ENCODE data around the gene ASF1B.
"Not testable (repeated sequence)": the region's sequence is repeated elsewhere in the genome, so short reads cannot be mapped to it uniquely, and the experiment has no call there.

Gene ASF1B

DNA sequence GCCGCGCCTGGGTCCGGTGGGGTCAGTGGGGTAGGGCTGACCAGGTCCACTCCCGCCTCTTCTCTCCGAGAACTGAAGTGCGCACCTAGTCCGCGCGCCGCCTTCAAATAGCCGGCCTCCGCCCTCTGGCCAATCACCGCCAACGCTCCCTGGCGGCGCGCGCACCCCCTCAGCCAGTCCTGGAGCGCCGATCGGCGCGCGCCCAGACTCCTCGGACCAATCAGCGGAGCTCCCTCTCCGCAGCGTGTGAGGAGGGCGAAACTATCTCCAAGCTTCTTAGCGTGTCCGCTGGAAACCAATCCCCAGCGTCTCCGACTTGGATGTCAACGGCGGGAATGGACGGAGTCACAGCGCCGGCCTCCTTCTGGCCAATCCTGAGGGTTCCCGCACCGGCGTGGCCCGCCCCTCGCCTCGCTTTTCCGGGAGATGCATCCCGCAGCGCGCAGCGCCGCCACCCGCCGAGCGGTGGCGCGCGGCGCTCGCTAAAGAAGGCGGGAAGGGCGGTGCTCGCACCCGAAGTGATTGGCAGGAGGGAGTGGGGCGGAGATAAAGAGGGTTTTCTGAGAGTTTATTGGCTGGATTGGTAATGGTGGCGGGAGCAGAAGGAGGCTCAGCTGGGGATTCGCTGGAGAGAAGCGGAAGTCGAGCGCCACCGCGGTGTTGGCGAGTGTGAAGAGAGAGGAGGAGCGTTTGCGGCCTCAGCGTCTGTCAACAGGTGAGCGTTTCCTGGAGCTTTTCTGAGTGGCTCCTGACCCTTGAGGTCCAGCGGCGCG is at the start of gene ASF1B:
Gene ASF1B, minus strand, starts transcription at position 81 of the 773 bp plus-strand sequence. CDS start 133 bp downstream, outside the sequence.
- peak; percentile 98 for DNase-seq

DNA sequence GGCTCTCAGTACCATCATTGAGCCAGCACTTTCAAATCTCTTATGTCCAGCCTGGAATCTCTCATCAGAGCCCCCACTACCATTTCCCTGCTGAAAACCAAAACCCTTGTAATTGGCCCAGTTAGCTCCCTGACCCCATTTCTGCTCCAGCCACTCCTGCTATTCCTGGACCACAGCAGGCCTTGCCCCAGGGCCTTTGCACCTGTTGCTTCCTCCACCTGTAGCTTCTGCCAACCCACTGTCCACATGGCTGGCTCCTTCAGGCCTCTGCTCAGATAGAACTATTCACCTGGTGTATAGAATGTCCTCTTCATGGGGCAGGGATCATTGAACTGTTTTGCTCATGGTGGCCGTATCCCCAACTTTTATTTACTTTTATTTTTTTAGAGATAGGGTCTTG is 49.3 kb upstream of the ASF1B start:
- DNase-seq, result not testable (repeated sequence)

DNA sequence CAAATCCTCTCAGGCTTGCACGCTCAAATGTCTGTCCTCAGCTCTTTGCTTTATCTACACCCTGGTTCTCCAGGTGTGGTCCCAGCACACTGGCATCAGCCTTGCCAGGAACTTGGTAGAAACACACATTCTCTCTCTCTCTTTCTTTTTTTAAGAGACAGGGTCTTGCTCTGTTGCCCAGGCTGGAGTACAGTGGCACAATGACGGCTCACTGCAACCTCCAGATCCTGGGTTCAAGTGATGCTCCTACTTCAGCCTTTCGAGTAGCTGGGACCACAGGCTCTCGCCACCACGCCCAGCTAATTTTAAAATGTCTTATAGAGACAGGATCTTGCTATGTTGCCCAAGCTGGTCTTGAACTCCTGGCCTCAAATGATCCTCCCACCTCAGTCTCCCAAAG is 48.8 kb upstream of the ASF1B start:
- DNase-seq, result no peak

DNA sequence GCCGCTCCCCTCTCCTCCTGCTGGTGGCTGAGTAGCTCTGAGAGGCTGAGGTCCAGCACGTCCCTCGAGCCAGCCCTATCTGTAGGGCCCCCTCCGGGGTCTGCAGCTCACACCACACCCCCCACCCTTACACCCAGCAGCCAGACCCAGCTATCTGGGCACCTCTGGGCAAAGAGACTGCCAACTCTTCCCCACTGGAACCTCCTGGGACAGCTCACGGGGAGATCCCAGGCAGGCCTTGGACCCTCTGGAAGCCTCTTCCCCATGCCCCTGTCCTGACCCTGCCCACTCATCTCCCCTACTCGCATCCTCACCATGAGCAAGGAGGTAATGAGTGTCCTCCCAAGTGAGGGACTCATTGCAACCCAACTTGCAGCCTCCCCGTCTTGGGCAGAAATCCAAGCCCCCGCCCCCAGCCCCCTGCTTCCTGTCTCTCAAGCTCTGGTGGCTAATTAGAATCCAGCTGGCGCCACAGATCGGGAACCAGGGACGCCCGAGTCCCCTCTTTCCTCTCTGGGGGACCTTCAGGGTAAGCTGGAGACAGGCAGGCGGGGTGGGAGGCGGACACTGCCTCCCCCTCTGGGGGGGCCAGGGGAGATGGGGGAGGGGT is 47.5 kb upstream of the ASF1B start:
- no peak for DNase-seq

DNA sequence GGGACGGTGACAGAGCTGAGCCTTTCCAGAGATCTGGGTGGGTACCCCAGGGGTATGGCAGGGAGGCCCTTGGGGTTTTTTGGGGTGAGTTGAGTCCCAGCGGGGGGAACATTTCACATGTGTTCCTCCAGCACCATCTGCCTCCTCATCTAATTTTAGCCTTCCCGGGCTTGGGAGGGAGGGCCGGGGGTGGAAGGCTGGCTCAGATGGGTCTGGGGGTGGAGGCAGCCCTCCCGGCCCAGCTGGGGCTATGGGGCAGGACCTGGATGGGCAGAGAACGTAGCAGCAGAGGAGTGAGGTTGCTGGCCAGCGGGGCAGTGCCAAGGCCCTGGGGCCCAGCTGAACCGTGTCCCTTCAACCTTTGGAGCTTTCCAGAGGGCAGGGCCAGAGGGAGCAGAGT is 46.1 kb upstream of the ASF1B start:
- no peak for DNase-seq

DNA sequence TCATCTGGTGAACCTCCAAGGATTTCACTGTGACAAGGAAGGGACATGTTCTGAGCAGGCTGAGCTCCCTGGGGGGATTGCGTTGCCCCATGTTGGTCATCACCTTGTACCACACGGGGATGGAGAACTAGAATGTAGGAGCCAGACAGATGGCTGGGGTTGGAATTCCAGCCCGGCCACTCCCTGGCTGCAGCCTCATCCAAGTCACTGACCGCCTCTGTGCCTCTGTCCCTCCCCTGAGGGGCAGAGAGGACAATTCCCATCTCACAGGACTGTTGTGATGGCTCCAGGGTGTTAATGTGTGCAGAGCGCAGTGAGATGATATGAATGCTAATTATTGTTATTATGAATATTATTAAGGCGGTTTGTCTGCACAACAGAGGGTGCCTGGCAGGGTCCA is 45.5 kb upstream of the ASF1B start:
- no peak for DNase-seq

DNA sequence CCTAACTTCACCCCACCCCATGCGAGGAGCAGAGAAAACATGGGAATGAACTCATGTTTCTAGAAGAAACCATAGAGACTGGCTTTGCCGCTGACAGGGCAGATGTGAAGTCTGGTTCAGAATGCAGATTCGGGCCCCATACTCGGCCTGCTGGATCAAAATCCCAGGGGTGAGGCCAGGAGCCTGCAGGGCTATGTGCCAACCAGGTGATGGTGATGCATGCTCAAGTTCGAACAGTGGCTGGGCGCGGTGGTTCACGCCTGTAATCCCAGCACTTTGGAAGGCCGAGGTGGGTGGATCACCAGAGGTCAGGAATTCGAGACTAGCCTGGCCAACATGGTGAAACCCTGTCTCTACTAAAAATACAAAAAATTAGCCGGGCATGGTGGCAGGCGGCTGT is 44.8 kb upstream of the ASF1B start:
- DNase-seq, result not testable (repeated sequence)

DNA sequence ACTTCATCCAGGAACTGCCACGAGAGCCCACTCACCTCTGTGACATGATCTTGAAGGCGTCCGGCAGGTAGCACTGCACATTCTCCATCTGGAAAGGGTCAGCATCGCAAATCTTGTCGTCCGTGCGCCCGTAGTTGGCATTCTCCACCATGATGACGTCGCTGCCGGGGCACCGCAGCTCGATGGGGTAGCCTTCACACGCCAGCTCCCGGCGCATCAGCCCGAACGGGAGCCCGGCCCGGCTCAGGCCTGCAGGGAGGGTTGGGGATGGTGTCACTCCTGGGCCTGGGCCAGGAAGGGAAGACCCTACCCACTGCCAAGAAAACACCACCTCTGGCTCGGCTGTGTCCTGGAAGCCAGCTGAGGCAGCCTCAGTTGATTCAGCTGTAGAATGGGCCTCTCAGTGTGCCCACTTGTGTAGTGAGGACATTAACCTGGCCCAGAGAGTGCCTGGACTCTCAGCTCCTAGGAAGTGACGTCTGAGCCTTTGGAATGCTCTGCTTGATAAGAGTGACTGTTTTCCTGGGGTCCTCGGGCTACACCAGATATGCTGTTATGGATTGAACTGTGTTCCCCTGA is 41.2 kb upstream of the ASF1B start:
- no peak for DNase-seq

DNA sequence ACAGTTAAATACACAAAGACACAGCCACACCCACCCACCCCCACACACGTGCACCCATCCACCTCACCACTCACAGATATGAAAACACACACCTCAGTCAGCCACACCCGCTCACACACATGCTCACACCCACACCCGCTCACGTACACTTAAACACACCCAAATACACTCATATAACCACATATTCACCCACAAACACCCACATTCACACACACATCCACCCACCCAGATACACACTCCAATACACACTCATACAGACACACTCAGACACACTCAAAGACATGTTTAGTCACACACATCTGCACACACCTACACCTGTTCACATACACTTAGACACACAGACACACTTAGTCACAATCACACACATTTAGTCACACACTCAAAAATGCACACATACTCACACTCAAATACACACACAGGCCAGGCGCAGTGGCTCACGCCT is 39.0 kb upstream of the ASF1B start:
- no peak for DNase-seq

DNA sequence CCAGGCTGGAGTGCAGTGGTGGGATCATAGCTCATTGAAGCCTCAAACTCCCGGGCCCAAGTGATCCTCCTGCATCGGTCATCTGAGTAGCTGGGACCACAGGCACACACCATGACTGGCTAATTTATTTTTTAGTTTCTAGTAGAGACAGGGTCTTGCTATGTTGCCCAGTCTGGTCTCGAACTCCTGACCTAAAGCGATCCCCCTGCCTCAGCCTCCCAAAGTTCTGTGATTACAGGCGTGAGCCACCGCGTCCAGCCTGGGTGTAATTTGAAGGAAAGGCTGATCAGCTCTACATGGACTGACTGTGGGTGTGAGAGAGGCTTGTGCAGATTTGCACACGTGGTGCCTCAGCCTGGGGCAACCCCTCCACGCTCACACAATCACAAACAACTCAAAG is 38.5 kb upstream of the ASF1B start:
- DNase-seq, result no peak

DNA sequence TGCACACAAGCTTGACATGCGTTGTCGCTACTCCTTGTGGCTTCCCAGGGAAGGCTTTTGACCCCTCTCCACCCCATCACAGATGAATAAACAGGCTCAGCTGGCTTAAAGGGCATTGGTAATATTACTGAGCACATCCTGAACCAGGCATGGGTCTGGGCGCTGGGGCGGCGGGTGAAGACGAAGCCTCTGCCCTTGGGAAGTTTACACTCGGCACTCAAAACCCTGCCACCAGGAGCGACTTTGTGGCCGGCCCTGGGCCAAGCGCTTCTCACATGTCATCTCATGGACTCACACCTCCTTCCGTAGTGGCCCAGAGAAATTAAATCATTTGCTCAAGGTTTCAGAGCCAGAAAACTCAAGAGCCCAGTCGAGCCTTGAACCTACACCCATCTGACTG is 32.6 kb upstream of the ASF1B start:
- no peak for DNase-seq

DNA sequence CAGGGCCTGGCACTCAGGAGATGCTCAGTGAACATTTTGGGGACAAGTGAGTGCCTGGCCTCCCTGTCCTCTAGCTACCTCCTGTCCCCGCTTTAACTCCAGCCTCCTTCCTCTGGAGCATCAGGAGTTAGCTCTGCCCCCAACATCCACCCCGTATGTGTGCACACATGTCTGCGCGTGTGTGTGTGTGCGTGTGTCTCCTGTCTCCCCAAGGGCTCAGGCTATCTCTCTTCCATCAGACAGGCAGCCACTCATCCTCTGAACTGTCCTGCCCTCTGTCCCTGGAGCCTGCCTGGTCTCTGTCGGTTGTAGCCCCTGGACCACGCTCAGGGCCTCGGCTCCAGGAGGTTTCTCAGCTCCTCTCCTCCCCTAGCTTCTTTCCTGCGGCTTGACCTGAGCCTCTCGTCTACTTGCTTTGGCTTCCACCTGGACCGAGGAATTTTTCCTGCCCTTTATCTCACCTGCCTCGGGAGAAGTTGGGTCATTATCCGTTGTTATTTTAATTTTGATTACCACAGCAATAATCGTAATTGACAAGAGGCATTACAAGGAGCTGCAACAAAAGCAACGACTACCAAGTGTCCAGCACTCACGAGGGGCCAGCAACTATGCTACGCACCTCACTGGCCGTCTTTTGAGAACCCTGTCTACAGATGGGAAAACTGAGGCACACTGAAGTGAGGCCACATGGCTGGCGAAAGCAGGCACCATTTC is 32.0 kb upstream of the ASF1B start:
- DNase-seq, result no peak

DNA sequence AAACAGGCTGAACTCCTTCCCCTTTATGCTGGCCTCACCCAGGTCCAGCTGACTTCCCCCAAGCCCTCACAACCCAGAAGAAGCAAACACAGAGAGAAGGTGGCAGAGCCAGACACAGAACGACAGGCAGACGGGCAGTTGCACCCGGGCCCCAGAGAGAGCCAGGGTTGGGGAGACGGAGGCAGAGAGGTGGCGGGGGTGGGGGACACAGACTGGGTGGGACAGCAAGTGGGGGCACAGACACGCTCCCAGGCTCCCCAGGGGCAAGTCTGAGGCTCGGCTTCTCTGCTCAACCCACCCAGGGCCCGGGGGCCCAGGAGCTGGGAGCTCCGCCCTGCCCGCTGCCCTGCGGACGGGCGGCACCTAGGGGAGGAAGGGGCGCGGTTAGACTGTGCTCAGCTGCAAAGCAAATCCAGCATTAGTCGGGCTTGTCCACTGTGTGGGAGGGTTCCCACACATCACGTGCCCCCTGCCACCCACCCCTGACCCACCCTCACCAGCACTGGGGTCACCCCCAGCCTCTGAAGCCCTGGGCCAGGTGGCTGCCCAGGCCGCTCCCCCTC is 31.3 kb upstream of the ASF1B start:
- DNase-seq, result peak; percentile 28

DNA sequence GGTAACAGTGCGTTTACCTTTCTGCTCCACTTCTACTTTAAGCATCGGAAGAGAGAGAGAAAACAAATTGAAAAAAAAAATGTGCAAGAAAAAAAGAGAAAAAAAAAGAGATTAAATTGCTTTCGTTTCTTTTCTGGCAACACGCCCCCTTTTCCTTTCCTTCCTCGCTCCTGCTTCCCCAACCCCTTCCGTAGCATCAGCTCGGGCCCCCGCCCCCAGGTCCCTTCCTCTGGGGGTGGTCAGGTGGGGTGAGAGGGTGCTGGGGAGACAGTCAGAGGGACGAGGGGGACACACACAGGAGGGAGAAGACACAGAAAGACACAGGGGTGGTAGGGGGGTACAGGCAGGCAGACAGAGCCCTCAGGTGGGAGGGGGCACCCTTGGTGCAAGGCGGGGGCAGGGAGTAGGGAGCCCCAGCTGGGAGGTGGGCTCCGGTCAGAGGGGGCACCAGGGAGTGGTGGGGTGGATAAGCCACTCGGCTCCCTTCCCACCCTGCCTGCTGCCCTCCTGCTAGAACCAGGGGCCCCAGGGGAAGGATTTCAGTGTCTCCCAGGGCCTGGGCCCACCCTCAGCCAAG is 30.7 kb upstream of the ASF1B start:
- DNase-seq, result no peak

DNA sequence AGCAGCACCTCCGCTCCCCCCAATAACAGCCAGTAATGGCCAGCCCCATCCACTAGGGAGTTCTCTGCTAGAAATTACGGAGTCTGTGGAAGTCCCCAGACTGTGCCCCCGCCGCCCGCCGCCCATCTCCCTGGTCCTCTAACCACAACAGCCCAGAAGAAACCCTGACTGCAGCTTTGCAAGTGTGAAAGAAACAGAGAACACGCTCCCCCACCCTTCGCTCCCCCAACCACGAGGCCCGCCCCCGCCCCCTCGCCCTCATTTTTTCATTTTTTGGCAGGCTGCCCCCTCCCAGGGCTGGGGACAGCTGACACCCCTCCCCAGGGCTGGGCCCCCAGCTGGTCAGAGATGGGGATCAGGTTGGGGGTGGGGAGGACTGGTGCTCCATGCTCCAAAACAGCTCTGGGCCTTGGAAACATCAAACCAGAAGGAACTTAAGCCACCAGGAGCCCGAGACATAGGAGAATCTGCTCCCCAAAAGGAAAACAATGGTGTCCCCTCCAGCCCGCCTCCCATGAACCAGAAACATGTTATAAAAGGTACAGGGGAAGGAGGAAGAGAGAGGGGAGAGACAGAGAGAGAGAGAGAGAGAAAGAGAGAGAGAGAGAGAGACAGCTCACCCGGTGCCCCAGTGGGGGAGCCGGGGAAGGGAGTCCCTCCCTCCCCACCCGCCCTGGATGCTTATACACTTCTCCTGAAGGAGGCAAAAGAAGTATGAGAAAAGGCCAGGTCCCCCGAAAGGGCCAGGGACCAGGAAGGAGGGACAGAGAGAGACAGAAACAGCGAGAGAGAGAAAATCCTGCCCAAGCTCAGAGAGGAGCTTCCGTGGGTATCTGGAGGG is 29.8 kb upstream of the ASF1B start:
- no peak for DNase-seq

DNA sequence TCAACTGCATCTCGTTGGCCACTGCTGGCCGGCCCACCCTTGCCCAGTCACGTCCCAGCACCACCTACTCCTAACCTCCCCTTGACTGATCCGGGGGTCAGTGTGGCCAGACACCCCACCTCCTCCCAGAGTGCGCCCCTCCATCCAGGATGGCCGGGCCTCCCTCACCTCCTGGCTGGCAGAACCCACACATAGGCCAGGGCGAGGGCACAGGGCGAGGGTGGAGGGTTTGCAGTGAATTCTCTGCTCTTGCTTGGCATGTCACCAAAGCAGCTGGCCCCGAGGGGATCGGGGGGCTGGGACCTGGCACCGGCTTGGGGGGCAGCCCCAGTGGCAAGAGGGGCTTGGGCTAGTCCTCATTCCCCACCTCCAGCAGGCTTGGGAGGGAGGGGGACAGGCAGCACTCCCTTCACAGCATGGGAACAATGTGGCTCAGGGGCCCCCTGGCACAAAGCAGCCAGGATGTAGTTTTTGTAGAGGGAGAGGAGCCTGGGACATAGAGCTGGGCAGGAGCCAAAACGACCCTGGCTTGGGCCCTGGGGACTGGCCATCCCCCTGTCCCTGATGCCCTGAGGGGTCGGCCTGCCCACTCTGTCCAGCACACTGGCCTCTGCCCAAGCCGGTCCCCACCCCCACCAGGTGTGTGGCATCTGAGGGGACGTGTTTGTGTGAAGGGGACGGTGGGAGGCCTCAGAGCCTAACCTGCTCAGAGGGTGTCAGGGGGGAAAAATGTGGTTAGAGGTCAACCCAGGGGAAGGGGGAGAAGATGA is 28.5 kb upstream of the ASF1B start:
- DNase-seq, result no peak

DNA sequence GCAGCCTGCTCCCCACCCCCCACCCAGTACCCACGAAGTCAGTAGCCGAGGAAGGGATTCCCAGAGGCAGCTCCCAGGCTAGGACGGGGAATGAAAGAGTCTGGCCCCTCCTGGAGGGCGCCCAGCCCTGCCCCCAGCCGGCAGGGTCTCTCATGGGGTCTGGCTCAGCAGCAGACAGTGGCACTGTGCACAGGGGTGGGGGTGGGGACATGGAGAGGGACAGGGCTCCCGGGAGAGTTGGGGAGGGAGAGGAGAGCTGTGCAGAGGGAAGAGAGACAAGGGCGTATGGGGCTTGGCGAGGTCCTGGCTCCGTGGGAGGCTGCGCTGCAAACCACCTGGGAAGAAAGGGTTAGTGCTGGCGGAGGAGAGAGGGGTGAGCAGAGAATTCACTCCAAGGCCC is 27.7 kb upstream of the ASF1B start:
- DNase-seq, result no peak

DNA sequence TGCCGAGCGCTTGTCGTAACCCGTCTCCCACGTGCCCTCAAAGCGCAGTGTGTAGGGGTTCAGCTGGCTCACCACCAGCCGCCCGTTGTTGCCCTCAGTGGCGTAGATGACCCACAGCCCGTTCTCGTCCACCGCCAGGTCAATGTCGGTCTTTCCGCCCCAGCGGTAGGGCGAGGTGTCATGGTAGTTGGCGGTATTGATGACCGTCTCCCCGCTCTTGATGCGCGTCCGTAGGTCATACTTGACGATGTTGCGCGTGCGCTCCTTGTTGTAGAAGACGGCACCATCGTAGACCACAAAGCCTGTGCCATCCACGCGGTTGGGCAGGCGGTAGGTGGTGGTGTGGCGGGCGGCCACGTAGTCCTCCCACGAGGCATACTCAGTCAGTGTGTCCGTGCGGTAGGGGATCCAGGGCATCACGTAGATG is 26.5 kb upstream of the ASF1B start:
- DNase-seq, result no peak

DNA sequence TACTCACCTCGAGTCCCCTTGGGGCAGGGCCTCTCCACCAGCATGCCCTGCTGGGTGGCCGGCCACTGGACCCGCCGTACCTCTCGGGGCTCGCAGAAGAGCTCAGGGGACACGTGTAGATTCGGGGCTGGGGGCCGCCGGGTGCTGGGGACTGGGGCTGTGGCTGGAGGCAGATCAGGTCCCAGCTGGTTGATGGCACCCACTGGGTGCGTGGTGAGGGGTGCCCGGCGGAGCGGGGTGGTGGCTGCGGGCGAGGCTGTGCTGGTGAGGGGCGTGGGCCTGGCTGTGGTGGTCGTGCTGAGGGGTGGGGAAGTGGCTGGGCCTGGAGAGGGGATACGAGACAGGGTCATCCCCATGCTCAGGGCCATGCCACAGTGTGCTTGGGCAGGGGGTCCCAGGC is 24.9 kb upstream of the ASF1B start:
- no peak for DNase-seq

DNA sequence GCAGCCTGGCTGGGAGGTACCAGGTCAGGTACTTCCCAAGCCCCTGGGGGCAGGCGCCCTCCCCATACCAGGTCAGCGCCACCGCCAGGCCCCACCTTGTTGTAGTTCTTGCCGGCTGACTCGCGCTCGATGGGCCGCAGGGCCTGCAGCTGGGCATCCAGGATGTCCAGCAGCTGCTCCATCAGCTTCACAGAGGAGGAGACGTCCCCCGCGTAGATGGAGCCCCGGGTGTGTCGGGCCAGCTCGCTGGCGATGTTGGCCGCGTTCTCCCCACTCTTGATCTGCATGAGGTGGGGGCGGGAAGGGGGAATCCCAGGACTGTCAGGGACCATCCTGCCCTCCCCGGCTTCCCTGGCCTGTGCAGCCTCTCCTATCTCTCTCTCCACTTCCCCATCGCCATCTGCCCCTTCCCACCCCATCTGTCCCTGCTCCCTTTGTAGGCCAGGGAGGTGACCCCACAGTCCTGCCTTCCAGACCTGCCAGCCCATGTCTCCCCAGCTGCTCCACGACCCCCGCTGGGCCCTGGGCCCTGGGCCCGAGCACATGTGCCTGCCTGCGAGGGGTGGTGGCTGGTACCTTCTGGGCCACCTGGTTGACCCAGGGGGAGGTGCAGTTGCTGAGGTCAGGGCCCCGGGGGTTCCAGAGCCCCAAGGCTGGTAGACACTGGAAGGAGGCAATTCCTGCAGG is 23.8 kb upstream of the ASF1B start:
- no peak for DNase-seq

DNA sequence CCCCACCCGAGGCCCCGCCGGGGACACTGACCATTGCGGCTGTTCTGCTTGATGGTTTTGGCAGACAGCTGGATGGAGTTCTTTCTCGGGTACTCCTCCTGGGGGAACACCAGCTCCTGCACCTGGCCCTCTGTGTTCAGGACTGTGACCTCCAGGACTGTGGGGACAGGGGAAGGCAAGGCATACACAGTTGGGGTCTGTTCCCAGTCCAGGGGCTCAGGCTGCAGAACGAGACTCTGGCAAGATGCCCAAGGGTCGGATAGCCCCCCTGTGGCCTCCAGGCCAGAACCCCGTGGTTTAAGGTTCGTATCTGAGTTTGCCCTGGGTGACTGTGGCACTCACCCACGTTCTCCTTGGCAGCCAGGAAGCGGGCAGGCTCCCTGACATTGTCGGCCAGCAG is 22.7 kb upstream of the ASF1B start:
- no peak for DNase-seq

Data from activated naive CD4-positive, alpha-beta T cell treated with Interleukin-2 at 50 U/mL for 16 hours (primary cell).